HG02623 (cell line): ENCODE results near the gene POLN.

Experiments
- ATAC-seq: cut with Tn5 transposase; IDR thresholded peaks from one replicate; pipeline ENCODE4 v1.9.1; 2021; ENCODE audit warnings: moderate library complexity; ENCODE audit not compliant: unreplicated experiment

The POLN gene

DNA sequence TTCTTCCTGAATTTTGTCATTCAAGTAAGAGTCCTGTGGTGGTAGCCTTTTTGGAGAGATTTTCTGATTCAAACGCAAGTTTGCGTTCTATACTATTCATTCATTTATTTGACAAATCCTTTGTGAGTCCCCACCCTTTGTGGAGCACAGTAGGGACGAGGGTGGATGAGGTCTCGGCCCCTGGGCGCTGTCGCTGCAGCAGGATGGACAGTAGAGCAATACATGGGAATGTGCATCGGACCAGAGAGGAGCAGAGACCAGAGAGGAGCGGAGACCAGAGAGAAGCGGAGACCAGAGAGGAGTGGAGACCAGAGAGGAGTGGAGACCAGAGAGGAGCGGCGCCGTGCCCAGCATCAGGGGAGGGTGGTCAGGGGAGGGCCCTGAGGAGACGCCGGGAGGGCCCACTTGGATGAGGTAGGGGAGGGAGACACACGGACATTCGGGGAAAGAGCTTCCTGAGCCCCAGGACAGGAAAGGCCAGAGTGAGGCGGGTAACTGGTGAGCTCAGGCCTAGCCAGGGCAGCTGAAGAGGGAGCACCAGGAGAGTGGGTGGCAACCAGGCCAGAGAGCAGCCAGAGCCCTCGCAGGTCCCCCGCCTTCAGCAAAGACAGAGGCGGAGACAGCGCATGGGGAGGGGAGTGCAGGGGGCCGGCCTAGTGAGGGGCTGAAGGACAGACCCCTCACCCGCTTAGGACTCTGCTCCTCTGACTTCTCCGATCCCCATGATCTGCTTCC, 115.4 kb downstream of the POLN start:
- ATAC-seq: no peak

DNA sequence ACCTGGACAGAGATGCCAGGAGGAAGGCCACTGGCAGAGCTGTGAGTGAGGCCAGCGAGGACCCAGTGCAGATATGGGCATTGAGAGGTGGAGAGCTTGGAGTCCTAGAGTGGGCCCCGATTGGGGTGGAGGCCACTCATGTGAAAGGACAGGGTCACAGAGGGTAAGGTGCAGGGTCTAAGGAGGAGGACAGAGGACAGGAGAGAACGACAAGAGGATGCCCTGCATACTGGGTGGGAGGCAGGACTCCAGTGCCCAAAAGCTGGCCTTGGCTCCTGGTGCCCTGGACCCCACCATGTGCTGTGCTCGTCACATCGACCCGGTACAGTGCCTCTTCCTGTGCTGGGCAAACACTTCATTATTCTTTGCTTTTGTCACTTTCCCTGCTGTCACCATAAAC, 116.1 kb downstream of the POLN start:
- no peak for ATAC-seq

DNA sequence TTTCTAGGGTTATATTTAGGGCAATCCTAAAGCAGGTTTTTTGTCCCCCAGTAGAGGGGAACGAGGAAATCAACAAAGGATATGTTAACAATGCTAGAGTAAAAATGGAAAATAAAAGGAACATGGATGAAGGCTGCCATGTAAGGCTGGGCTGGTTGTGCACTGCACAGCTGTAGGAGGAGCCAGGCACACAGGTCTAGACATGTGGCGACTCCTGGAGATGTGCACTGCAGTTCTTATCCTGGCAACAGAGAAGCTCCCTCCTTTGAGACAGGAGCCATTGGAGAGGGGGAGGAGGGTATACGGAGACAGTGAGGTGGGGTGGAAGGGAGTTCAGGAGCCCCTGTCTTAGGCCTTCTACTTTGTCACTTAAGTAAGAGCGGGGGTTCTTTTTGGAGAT, 116.9 kb downstream of the POLN start:
- no peak for ATAC-seq

- no peak for ATAC-seq
Measured at GRCh38 chr4:2116687-2117400, 125.1 kb downstream of the POLN start.

- ATAC-seq: no peak
Measured at GRCh38 chr4:2105559-2105958, 136.4 kb downstream of the POLN start.

DNA sequence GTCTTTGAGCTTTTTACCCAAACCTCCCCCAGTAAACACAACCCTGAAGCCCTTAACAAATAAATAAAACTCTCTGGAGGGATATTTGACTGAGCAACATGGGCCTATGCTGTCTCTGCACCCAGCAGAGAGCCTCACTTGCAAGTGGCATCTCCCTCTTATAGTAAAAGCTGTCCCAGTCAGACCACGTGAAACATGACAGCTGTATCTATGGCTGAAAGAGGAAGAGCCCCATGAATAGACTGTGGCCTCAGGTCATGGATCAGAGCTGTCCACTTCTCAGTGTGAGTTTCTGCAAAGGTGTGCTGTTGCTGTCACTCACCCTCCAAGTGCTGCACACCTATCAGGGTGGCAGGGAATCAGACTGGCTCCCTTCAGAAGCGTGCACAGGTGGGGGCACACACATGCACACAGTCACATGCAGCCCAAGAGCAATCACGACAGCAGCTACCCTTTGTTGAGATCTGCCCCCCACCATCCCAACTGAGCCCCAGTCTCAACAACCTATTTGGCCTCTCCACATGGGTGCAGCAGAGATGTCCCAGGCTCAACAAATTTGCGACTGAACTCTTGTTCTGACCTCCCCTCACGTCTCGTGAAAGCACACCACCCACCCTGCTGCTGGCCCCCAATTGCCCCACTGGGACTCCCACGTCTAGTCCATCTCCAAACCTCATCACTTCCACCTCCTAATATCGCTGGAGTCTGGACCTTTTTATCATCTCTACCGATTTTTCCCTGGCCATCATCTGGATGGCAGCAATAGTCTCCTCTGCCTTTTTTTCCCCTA, 137.2 kb downstream of the POLN start:
- ATAC-seq: no peak

- ATAC-seq: no peak
Measured at GRCh38 chr4:2103843-2104547, 137.9 kb downstream of the POLN start.

- no peak for ATAC-seq
Measured at GRCh38 chr4:2103127-2103842, 138.6 kb downstream of the POLN start.

DNA sequence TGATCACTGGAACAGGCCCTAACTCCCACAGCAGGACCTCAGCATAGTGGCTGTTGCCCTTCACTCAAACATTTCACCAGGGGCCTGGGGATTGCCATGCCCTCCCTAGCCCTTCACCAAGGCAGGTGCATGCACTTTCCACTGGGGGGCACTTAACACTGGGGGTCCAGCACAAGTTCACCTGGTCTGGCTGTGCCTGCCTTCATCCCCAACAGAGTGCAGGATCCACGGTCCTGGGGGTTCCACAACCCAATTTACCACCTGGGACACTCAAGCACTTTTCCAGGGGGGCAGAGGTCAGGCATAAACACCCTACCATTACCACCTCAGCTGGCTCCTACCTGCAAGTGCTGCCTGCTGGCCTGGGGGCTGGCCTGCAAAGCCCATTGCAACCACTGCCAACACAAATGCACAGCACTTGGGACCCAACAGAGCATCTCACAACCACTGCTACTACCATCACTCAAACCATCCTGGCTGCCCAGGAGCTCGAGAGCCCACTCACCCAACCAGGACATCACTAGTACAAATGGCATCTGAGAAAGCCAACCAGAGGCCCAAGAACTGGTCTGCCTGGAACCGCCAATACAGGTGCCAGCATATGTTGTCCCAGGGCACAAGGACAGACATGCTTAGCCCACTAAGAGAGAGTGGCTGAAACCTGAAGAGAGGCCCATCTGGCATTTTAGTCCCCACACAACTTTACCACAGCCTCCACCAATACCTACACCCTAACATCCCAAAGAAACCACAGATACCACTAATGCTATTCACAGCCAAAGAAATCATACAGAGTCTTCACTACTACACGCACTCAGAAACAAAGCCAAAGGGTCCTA, 139.7 kb downstream of the POLN start:
- ATAC-seq: no peak

DNA sequence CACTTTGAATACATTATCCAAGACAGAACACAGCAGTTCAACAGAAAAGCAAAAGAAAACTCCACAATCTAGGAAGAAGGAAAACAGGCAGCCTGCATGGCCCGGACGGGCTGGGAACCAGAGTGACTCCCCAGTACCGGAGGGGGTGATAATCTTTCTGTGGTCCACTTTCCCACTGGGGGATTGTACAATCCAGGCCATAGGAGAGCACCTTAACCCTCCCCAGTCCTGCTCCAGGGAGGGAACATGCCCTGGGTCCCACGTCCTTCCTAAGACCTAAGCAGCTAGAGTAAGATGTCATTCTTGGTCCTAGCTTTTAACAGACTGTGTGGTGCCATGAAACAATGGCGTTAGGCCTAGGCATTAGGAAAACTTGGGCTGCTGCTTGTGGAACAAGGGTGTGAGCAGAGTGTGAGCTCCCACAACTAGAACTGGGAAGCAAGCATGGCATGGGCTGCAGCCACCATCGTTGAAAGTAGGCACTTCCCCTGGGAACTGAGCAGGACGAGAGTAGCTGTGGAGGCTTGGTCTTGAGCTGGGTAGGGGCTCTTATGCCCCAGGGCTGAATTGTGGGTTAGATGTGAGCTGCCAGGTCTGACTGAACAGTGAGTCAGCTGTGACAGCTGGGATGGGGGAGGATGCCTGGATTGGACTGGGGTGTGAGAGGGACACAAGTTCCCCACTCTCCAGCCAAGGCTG, 140.4 kb downstream of the POLN start:
- no peak for ATAC-seq

DNA sequence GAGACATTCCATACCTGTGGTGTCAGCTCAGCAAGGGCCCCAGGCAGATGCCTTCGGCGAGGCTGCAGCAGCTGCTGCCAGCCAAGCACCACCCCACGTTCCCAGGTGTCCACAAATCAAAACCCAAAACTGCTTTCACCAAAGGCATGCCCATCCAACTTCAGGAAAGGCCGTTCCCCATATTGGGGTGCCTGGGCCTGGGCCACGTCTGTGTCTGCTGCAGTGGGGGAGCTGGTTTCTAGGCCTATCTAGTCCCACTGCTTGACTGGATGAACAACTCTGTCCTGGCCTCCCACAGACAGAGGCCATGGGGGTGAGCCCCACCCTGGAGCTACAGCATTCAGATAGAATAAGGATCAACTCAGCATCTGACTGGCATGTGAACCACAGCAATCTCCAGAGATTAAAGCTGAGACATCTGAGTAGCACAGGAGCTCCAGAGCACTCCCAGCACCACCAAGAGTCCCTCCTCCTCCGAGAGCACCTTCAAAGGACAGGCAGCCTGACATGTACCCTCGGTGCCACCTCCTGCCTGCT, 145.8 kb downstream of the POLN start:
- no peak for ATAC-seq

DNA sequence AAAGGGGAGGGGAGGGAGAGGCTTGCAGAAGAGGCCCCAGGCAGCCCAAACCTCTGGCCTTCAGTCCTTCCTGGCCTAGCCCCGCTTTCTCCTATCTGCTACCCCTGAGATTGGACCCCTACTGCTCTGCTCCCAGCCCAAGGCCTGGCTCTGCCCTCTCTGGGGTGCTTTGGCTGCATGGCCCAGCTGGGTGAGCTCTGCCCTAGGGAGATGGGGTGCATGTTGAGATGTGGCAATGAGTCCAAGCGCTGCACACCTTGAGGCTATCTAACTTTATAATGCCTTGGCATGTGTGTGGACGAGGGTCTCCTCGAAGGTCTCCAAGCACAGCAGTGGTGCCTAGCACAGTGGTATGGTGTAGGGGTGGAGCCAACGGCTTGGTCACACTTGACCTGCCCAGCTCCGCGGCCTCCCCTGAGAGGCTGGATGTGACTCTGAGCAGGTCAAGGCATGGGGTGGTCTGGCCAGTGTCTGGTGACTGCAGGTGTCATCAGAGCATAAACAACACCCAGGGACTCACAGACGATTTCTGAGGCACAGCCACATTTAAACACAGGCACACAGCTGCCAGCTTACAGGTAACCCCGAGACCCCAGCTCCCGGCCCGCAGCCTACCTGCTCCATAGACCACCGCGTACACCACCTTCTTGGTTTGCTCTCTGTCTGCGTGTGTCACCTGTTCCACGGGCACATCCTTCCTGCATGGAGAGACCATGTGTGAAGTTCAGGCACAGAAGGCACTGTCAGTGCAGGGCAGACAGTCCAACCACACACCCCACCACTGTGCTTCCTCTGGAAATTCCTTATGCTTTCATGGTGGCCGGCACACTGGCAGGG, 146.5 kb downstream of the POLN start:
- no peak for ATAC-seq

DNA sequence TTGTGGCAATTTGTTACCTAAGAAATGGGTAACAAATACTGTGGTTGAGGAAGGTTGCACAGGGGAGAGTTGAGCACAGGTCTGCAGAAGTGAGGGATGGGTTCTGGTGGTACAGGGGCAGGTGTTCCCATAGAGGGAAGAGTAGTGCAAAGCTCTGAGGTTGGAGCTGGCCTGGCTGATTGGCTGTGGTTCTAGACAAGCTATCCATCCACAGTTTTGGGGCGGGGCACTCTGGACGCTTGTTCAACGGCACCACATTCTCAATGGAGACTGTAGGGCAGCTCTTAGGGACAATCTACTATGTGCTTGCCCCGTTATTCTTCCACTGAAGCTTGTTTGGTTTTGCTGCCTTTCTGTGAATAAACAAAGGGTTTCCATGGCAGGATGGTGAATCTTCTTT, 147.4 kb downstream of the POLN start:
- ATAC-seq: no peak

DNA sequence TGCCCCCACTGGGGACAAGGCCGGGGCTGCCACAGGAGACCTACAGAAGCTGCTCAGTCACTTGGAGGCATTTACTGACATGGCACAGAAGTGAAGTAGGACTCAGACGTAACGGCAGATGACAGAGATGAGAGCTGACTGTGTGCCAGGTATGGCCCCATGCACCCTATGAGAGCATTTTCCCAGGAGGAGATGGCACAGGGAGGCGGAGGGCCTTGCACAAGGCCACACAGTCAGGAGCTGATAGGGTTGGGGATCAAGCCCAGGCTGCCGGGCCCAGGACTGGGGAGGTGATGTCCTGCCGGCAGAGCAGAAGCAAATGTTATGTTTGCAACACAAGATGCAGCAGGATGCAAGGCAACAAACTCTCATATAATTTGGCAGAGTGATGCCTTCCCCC, 148.7 kb downstream of the POLN start:
- ATAC-seq: no peak

- ATAC-seq: no peak
Measured at GRCh38 chr4:2092669-2093053, 149.3 kb downstream of the POLN start.

DNA sequence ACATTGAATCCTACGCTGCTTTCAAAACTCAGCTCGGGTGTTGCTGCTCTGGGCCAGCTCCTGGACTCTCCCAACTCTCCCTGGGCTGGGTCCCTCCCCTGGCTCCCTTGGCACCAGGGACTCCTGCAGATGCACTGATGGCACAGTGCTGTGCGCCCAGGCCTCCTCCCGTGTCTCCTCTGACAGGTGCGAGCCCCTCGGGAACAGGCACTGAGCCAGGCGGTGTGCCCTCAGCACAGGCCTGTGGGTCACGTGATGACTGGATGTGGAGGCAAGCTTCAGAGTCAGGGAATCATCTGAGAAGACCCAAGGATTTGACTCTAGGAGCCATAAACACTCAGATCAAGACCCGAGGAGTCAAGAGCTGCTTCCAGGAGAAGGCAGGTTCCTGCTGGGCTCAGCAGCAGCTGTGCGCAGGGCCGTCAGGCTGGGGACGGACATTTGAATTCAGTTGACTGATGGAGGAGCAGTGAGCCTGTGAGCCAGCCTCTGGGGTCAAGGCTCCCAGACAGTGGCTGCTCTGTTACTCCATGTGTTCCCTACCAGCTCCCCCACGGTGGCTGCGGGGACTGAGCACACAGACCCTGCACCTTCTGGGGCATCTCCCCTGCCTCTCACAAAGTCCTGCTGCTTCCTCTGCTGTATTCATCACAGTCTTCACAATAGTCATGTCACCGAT, 149.8 kb downstream of the POLN start:
- no peak for ATAC-seq

DNA sequence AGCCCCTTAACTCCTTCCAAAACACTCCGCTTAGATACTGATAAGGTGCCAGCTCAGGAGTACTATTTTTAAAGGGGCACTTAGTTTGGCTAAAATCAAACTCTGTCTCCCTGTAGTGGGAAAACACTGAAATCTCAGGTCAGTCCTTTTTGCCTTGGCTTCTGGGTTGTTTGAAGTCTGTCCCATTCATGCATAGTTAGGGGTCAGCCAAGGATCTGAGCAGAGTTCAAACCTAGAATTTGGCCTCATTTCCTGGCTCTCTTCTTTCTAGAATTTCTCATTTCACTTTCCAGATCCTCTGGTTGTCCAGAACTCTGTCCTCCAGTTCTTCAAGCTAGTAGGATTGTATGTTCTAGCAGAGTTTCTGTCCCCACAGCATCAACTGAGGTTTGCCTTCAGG, 151.3 kb downstream of the POLN start:
- no peak for ATAC-seq
